Measurements from ENCODE around the gene UBE2M.

UBE2M gene

DNA sequence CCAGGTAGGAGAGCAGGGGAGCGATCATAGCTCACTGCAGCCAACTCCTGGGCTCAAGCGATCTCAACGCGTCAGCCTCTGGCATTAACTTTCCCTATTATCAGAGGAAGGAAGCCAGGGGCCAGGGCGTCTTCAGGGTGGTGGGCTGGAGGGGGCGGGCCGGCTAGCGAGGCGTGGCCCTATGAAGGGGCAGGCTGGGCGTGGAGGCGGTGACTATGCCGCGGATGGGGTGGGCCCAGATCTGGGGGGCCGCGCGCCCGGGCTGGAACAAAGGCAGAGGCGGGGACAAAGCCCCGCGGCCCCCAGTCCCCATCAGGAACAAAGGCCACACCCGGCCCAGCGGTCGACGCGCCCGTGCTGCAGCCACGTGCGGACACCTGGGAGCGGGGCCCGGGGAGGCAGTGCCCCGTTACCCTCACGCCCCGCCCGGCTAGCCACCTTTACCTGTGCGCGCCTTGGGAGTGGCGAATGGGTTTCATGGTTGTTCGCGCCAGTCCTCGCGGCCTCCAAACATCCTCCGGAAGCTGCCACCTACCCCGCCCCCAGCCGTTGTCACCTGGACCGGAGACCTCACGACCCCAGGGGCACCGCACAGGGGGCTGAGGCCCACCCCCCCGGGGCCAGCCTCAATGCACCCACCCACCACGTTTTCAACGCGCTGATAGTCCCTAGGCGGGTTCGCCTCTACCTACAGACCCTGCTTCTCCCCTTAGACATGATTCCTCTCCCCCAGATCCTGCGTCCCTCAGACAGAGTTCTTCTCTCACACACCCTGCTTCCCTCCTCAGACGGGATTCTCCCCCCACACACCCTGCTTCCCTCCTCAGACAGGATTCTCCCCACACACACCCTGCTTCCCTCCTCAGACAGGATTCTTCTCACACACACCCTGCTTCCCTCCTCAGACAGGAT, 19.9 kb downstream of the UBE2M start:
- DNase-seq, result no peak

DNA sequence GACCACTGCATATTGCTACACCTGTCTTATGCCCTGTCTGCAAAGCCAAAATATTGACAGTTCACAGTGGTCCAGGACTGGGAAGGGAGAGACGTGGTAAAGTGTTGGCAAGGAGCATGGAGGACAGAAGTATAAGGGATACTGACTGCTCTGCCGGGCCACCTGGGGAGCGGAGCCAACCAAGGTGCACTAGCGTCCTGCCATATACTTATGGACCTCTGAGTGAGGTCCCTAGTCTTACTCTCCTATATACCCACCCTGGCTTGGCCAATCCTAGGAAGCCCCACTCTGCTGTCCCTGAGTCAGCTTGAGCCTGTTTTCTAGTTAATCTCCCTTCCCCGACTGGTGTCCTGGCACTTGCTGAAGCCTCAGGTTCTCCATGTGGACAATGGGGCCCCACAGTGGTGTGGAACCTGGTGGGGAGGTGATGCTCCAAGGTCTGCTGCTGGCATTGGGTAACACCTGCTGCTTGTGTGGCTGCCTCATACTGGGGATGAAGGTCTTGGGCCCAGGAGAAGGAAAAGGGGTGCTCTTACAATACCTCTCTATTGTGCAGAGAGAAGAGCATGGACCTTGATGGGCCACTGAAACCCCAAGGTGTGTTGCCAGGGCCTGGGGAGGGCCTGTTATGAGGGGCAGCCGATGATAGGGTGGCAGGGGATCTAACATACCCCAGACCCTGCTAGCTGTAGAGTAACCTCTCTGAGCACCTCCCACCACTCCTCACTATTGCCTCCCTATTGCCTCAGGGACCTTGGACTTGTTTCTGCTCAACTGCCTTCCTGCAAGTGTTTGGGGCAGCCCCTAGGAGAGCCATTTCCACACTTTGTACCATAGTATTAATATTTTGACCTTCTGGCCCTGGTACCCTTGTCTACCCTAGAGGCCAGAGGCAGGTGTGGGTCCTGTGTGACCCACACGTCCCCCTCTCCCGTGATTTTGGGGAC, 21.3 kb downstream of the UBE2M start:
- DNase-seq, result no peak

DNA sequence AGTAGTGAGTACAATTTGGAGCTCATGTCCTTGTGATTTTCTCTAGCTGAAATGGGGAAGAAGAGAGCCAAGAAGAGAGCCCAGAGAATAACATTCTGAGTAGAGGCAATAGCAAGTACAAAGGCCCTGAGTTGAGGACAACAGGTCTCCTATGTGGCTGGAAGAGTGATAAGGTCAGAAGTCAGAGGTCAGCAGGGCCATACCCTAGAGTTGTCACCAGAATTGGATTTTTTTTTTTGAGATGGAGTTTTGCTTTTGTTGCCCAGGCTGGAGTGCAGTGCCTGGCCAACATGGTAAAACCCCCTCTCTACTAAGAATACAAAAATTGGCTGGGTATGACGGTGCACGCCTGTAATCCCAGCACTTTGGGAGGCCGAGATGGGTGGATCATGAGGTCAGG, 22.6 kb downstream of the UBE2M start:
- no peak for DNase-seq

- no peak for DNase-seq
Measured at GRCh38 chr19:58531034-58531840, 27.2 kb downstream of the UBE2M start.

GRCh38 chr19:58529405-58529804, 29.0 kb downstream of the UBE2M start:
- DNase-seq, result no peak

- DNase-seq, result no peak
Measured at GRCh38 chr19:58522709-58523108, 35.7 kb downstream of the UBE2M start.

- DNase-seq, result no peak
Measured at GRCh38 chr19:58521651-58522050, 36.8 kb downstream of the UBE2M start.

DNA sequence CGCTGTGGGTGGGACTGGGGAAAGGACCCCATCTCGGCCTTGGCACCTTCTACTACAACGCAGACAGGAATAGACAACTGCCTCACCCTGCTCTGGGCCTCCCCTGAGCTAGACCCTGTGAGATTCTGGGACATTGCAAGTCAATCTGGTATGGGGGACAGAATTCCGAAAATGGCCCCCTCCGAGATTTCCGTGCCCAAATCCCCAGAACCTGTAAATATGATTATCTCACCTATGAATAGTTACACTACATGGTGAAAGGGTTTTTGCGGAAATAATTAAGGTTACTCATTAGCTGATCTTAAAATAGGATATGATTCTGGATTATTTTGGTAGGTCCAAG, 38.2 kb downstream of the UBE2M start:
- no peak for DNase-seq

DNA sequence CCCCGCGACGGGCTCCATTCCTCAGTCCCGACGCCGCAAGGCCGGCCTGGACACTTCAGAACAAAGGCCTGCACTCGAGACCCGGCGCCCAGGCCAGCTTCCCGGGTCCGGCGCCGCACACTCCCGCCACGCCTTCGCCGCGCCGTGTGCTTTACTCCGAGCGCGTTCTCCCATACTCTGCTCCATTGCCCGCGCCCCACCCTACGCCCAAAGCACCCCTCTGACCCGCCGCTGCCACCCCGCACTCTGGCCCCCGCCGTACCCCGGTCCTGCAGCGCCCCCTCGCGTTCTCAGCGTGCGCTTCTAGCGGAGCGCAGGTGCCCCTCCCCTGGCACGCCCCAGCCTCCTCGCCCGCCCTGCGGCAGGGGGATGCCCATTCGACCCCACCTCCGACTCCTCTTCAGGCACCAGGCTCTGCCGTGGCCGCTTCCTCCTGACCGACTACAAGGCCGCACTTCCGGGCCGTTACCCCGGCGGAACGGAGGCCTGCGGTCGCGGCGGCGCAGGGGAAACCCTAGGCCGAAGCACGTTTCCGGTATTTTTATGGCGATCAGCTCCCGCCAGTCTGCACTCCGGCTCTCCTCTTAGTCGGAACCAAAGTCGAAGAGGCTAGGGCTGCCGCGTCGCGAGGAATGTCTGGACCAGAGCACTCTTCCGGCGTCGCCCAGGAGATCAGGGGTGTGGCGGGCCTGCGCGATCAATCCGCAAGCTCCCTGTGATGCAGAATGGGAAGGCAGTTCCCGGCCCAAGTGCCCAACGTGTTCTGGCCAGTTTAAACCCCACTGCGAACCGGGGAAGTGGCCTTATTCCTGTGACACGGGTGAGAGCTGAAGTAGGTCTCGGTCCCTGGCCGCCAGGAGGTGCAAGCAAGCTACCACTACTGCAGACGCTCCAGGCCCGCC, 38.8 kb downstream of the UBE2M start, which contains the start of gene ZBTB45:
Gene ZBTB45, minus strand, starts transcription at position 456 of the 902 bp plus-strand sequence. CDS start 2,137 bp downstream, outside the sequence.
- DNase-seq, result peak; percentile 66 to 96 (median 89)

DNA sequence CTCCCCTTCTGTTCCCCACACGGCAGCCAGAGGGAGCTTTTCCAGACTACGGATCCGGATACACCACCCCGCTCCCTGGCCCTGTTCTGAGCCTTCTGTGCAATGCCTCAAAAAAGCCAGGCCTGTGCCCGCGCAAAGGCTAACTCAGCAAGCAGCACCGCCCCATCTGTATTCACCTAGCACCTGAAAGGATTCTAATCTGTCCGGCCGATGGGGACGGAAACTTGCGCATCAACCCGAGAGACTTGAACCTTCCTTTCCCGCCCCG, 39.4 kb downstream of the UBE2M start:
- peak in 11 of 14 donors; percentile 25 to 71 (median 48) for DNase-seq

- no peak for DNase-seq
Measured at GRCh38 chr19:58518256-58519086, 39.9 kb downstream of the UBE2M start.

GRCh38 chr19:58516964-58517833, 41.2 kb downstream of the UBE2M start:
- DNase-seq, result no peak

GRCh38 chr19:58516246-58516836, 42.1 kb downstream of the UBE2M start:
- DNase-seq, result no peak

GRCh38 chr19:58515259-58515658, 43.2 kb downstream of the UBE2M start:
- no peak for DNase-seq

DNA sequence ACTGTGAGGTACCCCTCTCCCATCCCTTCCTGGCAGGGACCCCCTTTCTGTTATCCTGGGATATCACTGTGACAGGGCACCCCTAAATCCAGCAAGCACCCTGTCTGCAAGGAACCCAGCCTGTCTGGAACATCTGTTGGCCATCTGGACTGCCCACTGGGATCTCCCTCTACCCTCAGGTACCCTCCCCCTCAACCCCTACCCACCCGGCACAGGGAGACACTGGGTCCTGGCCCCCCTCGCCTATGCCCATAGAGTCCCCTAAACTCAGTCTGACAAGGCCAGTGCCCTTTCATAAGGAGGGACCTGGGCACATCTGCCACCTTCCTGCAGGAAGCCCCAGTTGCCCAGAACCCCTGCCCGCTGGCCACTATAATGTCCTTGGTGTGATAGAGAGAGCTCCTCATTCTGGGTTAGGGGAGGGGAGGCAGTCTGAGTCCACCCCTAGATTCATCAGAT, 43.8 kb downstream of the UBE2M start:
- no peak for DNase-seq

DNA sequence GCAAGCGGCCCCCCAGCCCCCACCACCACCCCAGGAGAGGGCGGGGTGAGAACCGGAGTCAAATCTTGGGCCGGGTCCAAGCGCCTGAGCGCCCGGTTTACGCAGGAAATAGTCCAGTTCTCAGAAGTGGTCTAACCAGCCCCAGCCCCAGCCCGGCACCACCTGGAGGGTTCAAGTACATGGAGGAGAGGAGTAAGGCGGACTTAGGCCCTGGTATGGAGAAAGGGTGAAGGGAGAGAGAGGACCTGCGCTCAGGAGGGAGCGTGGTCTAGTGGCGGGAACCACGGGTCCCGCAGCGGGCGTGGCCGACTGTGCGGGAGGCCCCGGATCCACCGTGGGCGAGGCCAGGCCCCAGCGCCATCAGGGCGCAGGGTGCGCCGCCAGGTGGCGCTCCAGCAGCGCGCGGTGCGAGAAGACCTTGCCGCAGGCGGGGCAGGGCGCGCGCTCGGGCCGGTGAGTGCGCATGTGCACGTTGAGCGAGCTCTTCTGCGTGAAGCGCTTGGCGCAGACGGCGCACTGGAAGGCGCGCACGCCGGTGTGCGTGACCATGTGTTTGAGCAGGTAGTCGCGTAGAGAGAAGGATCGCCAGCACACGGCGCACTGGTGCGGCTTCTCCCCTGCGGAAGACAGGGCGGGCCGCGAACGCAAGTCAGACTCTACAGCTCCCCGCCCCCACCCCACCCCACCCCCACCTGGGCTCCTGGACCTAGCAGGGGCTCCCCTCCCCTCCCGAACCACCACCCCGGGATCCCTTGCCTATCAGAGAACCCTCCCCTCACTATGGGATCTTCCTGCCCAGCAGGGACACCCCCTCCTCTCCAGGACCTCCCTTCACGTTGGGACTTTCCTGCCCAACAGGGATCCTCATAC, 44.5 kb downstream of the UBE2M start:
- DNase-seq, result peak in 13 of 14 donors; percentile 7 to 78 (median 55)

GRCh38 chr19:58513213-58513693, 45.2 kb downstream of the UBE2M start:
- DNase-seq, result no peak
